GM19239 (cell line): ENCODE results near the gene TP53AIP1.
"Not testable (repeated sequence)": the region's sequence is repeated elsewhere in the genome, so short reads cannot be mapped to it uniquely, and the experiment has no call there.

Source experiments
- DNase-seq: peaks from one replicate; pipeline ENCODE4 v3.0.0; 2011; ENCODE audit warnings: low spot score; ENCODE audit not compliant: insufficient read length
- FAIRE-seq: peaks from 2 replicates; lab custom pipeline; 2011; peaks lifted over from hg19 to GRCh38; lab: Jason Lieb, UNC

TP53AIP1 gene

DNA sequence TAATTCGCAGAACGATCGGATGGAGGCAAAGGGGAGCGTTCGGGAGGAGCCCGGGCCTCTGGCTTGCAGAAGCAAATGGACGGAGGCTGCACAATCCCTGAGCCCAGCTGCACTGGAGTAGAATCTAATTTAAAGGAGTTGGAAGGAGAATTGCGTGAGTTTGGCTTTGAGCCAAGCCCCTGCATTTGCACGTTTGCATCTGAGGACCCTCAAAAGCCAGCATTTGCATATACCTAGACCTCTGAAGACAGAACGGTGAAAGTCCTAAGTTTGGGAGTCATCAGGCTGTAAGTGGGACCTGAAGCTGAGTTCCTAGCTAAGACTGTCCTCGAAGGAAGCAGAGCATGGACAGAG, 15.6 kb downstream of the TP53AIP1 start:
- no peak for DNase-seq

DNA sequence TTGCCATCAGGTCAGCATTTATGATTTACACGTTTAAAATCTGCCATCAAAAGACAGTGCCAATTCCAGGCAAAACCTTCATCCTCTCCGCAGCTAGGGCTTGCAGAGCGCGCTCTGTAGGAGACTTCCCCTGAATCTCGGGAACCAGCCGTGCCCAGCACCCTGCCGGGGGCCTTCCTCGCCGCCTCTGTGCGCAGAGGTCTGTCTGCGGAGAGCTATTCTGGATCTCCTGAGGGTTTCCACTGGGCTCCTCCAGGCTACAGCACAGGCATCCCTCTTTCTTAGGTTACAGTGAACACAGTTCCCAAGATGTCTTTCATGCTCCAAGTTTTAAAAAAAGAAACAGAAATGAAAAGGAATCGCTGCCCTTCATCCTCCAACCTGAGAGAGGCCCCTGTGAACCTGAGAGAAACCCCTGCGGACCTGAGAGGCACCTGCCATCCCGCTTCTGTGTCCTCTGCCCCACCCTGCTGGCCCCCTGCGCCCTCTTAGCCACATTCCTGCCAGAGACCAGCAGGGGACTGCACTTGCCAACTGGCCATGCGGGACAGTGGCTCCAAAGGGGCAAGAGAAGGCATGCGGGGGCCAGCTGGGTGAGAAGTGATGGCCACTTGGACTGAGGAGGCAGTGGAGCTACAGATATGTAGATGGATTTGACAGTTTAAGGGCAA, 16.1 kb downstream of the TP53AIP1 start:
- no peak for DNase-seq
- no peak for FAIRE-seq

More for the DNA sequence above, 15.6 kb downstream of the TP53AIP1 start:
- no peak for FAIRE-seq

- FAIRE-seq (no peak), DNase-seq (no peak)
Measured at GRCh38 chr11:128926000-128926399, 16.7 kb downstream of the TP53AIP1 start.

- FAIRE-seq (no peak), DNase-seq (no peak)
Measured at GRCh38 chr11:128925250-128925600, 17.4 kb downstream of the TP53AIP1 start.

DNA sequence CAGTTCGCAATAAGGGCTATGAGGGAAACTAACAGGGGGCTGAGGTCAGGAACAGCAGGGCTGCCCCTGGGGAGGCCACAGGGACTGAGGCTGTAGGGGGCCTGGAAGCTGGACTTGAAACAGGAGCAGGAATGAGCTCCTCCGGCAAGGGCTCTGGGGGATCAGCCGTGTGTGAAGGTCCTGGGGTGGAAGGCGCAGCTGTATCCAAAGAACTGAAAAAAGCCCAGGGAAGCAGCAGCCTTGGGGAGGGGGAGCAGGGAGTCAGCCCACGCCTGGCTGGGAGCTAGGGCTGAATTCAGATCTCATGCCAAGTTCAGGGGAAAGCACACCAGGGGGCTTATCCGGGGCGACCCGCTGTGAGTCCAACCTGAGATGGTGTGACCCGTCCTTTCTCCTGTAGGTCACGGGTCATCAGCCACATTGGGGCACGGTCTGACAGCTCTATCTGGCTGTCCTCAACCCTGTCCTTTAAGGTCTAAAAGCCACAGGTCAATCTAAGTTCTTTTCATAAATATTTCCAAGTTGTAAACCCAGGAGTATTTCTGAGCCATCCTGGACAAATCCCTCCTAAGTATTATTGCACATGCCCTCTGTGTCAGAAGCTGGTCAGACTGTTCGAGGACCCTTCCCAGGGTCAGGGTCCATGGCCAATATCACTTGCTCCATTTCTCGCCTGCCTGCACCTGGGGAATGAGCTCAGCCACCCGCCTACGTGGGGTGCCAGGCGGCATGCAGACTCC, 18.0 kb downstream of the TP53AIP1 start:
- DNase-seq (no peak), FAIRE-seq (no peak)

GRCh38 chr11:128924104-128924503, 18.6 kb downstream of the TP53AIP1 start:
- FAIRE-seq (no peak), DNase-seq (no peak)

GRCh38 chr11:128921793-128922192, 20.9 kb downstream of the TP53AIP1 start:
- no peak for FAIRE-seq
- no peak for DNase-seq

DNA sequence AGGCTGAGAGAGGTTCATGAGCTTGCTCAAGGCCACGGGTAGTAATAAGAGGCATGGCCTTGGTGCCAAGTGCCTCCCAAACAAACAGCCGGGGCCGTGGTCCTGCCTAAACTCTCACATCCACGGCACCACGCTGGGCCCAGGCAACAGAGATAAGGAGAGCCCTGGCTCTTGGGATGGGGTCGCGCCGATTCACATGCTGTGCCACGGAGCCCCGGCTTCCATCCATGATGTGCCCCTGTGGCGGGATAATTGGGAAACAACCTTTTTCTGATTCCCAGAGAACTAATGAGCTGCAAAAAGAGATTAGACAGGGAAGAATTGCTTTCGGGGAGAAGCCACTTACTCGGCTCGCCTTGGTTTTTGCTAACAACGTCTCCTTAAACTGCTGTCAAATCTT, 22.0 kb downstream of the TP53AIP1 start:
- DNase-seq (no peak), FAIRE-seq (no peak)

DNA sequence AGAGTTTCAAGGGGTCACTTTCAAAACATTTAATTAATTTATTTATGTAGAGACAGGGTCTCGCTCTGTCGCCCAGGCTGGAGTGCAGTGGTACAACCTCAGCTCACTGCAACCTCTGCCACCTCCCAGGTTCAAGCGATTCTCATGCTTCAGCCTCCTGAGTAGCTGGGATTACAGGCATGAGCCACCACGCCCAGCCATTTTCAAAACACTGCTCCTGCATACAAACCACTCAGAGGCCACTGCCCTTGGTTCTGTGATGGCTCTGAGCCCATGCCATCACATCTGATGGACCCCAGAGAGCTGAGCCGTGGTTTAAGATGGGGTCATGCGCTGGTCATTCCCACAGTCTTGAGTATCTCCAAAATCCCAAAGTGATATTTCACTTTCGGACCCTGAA, 23.0 kb downstream of the TP53AIP1 start:
- not testable (repeated sequence) for FAIRE-seq, DNase-seq

DNA sequence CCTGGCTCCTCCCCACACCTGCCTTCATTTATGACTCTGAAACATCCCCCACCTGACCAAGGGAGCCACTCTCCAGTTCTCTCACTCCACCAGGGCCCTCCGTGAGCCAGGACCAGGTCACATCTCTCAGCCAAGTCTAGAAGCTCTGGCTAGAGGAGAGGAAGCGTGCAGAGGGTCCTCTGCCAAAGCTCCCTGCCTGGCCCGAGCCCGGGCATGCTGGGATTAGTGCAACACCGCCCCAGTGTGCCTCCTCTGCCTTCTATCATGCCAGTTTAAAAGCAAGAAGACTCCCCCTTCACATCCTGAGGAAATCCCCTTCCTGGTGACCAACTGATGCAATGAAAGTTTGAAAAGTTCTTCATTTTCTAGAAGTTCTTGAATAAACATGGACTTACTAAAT, 23.5 kb downstream of the TP53AIP1 start:
- DNase-seq, result no peak
- no peak for FAIRE-seq

DNA sequence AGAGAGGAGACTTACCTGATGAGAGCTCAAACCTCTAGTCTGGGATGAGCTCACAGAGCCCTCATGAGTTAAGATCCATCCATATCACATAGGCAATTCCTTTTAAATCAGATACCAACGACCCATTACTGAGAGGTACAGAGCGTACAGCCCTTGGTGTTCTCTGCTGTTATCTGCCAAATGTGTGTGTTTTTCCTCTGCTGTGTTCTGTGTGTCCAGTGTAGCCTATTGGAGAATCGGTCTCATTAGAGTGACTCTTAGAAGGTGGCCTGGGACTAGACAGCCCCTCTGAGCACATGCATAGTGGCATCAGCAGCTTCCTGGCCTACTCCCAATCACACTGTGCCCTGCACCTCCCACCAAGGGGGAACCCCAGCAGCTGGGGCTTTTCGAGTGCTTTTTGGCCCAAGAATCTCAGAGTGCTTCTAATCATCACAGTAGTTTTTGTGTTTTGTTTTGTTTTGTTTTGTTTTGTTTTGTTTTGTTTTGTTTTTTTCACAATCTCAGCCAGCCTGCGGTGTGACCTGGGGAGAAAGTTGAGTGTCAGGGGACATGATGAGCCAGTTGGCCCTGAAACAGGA, 25.4 kb downstream of the TP53AIP1 start:
- DNase-seq, result no peak
- FAIRE-seq, result no peak

- FAIRE-seq, result no peak
- no peak for DNase-seq
Measured at GRCh38 chr11:128916681-128917080, 26.0 kb downstream of the TP53AIP1 start.

- FAIRE-seq (no peak), DNase-seq (no peak)
Measured at GRCh38 chr11:128916037-128916572, 26.6 kb downstream of the TP53AIP1 start.

GRCh38 chr11:128915149-128915521, 27.5 kb downstream of the TP53AIP1 start:
- DNase-seq, result no peak
- no peak for FAIRE-seq

- DNase-seq, result no peak
- FAIRE-seq, result no peak
Measured at GRCh38 chr11:128914216-128915148, 28.2 kb downstream of the TP53AIP1 start.

- no peak for FAIRE-seq
Measured at GRCh38 chr11:128913806-128914205, 28.9 kb downstream of the TP53AIP1 start.

DNA sequence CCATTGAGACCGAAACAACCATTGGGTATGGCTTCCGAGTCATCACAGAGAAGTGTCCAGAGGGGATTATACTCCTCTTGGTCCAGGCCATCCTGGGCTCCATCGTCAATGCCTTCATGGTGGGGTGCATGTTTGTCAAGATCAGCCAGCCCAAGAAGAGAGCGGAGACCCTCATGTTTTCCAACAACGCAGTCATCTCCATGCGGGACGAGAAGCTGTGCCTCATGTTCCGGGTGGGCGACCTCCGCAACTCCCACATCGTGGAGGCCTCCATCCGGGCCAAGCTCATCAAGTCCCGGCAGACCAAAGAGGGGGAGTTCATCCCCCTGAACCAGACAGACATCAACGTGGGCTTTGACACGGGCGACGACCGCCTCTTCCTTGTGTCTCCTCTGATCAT, 31.0 kb downstream of the TP53AIP1 start:
- FAIRE-seq (no peak), DNase-seq (no peak)

More at GRCh38 chr11:128913806-128914205, 28.9 kb downstream of the TP53AIP1 start:
- no peak for DNase-seq

- FAIRE-seq, result no peak
- no peak for DNase-seq
Measured at GRCh38 chr11:128911239-128911638, 31.4 kb downstream of the TP53AIP1 start.

- DNase-seq (no peak), FAIRE-seq (no peak)
Measured at GRCh38 chr11:128910576-128910975, 32.1 kb downstream of the TP53AIP1 start.

- DNase-seq (no peak), FAIRE-seq (no peak)
Measured at GRCh38 chr11:128909438-128910125, 33.1 kb downstream of the TP53AIP1 start.
